RWPE1 (cell line): ENCODE results near the gene DMRTC2.

Experiments
- CTCF ChIA-PET: fragments of 350-600 bp; sonication (Branson Sonifier 250); formaldehyde crosslinking; extraction: SDS; loops from one replicate; lab custom pipeline; 2021; lab: Yijun Ruan, JAX
- POLR2A ChIA-PET: fragments of 400-600 bp; formaldehyde crosslinking; extraction: SDS; loops from one replicate; lab custom pipeline; 2020; ENCODE audit warnings: antibody characterized with exemption; ENCODE audit not compliant: low non-redundant PET; lab: Yijun Ruan, JAX
- DNase-seq: peaks from one replicate; pipeline ENCODE4 v3.0.0; 2012; ENCODE audit warnings: low spot score
- H3K27ac ChIP-seq: fragments of 450-650 bp; 2 replicates; pipeline ENCODE4 v1.5.1; 2017
- TF ChIP-seq, protein P1 (sequence below): fragments of 450-650 bp; conservative IDR thresholded peaks from 2 replicates; pipeline ENCODE4 v1.5.1; 2017; ENCODE audit warnings: low read depth, mild to moderate bottlenecking

The DMRTC2 gene

GRCh38 chr19:41889896-41890295 lies 45.1 kb downstream of the DMRTC2 start:
- TF ChIP-seq, protein P1, sequence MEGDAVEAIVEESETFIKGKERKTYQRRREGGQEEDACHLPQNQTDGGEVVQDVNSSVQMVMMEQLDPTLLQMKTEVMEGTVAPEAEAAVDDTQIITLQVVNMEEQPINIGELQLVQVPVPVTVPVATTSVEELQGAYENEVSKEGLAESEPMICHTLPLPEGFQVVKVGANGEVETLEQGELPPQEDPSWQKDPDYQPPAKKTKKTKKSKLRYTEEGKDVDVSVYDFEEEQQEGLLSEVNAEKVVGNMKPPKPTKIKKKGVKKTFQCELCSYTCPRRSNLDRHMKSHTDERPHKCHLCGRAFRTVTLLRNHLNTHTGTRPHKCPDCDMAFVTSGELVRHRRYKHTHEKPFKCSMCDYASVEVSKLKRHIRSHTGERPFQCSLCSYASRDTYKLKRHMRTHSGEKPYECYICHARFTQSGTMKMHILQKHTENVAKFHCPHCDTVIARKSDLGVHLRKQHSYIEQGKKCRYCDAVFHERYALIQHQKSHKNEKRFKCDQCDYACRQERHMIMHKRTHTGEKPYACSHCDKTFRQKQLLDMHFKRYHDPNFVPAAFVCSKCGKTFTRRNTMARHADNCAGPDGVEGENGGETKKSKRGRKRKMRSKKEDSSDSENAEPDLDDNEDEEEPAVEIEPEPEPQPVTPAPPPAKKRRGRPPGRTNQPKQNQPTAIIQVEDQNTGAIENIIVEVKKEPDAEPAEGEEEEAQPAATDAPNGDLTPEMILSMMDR = no peak
- H3K27ac ChIP-seq = peak overlapping the region; percentile 91; the same call in 1 of the 2 replicates
- CTCF ChIA-PET = interaction anchor here (1.2 kb wide), 1 partner anchor 27 kb away, joined by 3 read pairs; no protein-coding TSS in a partner anchor
- POLR2A ChIA-PET = no interaction called here
- no peak for DNase-seq

GRCh38 chr19:41890936-41891335 lies 46.1 kb downstream of the DMRTC2 start:
- no peak for DNase-seq
- CTCF ChIA-PET = interaction anchor here (0.7 to 1.9 kb wide), 2 partner anchors 18 to 21 kb away, joined by 3 to 4 read pairs; no protein-coding TSS in a partner anchor
- no peak overlapping the region for H3K27ac ChIP-seq
- POLR2A ChIA-PET = no interaction called here
- TF ChIP-seq, protein P1 = no peak

DNA sequence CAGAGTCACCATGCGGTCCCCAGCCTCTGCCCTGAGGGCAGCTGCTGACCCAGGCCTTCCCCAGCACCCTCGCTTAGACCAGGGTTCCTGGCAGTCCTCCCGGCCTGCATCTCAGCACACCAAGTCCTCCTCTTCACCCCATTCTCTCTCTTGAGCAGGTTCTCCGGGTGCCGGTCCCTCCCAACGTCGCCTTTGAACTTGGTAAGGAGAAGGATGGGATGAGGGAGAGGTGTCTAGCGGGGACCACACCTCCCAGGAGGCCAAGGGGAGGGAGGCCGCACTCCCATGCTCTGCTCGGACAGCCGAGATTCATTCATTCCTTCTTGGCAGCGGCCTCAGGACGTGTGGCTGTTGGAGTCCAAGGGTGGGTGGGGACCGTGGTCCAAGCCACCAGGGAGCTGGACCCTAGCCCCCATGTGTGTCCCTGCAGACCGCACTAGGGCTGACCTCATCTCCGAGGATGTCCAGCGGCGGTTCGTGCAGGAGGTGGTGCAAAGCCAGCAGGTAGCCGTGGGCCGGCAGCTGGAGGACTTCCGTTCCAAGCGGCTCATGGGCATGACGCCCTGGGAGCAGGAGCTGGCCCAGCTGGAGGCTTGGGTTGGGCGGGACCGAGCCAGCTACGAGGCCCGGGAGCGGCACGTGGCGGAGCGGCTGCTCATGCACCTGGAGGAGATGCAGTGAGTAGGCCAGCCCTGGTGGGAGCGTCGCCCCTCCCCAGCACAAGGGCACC lies 47.5 kb downstream of the DMRTC2 start:
- TF ChIP-seq, protein P1 = no peak
- no peak for DNase-seq
- ChIA-PET CTCF (interaction anchor here (1.9 kb wide), 1 partner anchor 19 kb away, joined by 4 read pairs; no protein-coding TSS in a partner anchor), POLR2A (no interaction called here)
- 0 out of 2 replicates have a peak overlapping the region, but pooled peaks have one; percentile 6 for H3K27ac ChIP-seq

GRCh38 chr19:41893899-41894298 lies 49.1 kb downstream of the DMRTC2 start:
- H3K27ac ChIP-seq = 0 out of 2 replicates have a peak overlapping the region, but pooled peaks have one; percentile 21
- TF ChIP-seq, protein P1 = no peak
- POLR2A ChIA-PET = no interaction called here

GRCh38 chr19:41894350-41894749 lies 49.5 kb downstream of the DMRTC2 start:
- ChIA-PET CTCF (no interaction called here), POLR2A (no interaction called here)
- TF ChIP-seq, protein P1 = no peak
- no peak for DNase-seq
- H3K27ac ChIP-seq = 0 out of 2 replicates have a peak overlapping the region, but pooled peaks have one; percentile 21

More at GRCh38 chr19:41893899-41894298, 49.1 kb downstream of the DMRTC2 start:
- CTCF ChIA-PET = no interaction called here
- no peak for DNase-seq

DNA sequence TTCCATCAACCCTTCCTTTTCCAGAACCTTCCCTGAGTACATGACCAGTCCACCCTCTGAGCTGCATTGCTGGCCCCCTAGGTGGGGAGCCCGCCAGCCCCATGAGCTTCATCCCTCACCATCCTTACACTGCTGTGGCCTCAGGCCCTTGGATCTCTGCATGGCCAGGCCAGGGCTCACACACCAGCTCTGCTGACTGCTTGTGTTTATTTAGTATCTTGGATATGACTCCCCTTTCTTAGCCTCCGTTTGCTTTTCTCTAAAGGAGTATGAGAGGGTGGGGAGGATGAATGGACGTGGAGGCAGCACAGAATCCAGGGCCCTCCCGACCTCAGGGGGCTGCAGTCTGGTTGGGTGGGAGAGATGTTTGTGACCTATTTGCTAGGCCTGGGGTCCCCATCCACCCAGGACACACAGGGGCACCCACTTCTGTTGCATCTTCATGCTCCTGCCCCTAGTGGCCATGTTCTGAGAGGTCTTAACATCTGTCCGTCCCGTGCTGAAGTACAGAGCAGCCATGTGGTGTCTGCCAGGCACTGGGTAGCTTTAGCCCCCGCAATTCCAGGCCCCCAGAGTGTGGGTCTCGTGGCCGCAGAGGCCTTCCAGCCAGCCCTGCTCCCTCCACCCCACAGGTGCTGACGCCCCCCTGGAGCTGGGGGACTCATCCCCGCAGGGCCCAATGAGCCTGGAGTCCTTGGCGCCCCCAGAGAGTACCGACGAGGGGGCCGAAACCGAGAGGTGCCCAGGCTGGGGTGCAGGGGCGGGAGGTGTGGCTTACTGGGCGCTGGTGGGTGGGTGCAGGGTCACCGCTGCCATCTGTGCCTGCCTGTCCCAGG lies 51.1 kb downstream of the DMRTC2 start:
- ChIA-PET CTCF (interaction anchor here (1.0 kb wide), 1 partner anchor 9 kb away, joined by 5 read pairs; no protein-coding TSS in a partner anchor), POLR2A (interaction anchor here (0.6 kb wide), 1 partner anchor 1859 kb away, joined by 3 read pairs; the partner anchor contains the start of gene SMG9)
- TF ChIP-seq, protein P1 = peak; percentile 18; the same call in 1 of the 2 replicates

More for the DNA sequence above, 51.1 kb downstream of the DMRTC2 start:
- peak overlapping the region; percentile 4 for H3K27ac ChIP-seq
- no peak for DNase-seq
